Ureter (tissue), 1 donor: Measurements from ENCODE around the gene MAGI1. TPM values are rescaled to one million over a fixed set of nuclear protein-coding genes. Genes with fewer than 3 reads are reported as not detected.
A peak's percentile ranks its signal among the peaks of the same experiment; 100 is the strongest.
"Not testable (repeated sequence)": the region's sequence is repeated elsewhere in the genome, so short reads cannot be mapped to it uniquely, and the experiment has no call there.

Experiments used
- DNase-seq: peaks from one replicate; pipeline ENCODE4 v3.0.0-alpha.2; 2020; ENCODE audit warnings: low spot score
- total RNA-seq: library from RNA; stranded (reverse); gene quantifications from one replicate; pipeline ENCODE4 v1.2.4, GENCODE V29; 2023
- donor health status: DM: yes; HTN: yes; CAD: no.

The MAGI1 gene
- total RNA-seq, 1 donor from 2014 or later = 45.5 TPM

GRCh38 chr3:65877160-65877559 lies 161.6 kb downstream of the MAGI1 start:
- DNase-seq = no peak

- no peak for DNase-seq
Observed at GRCh38 chr3:65876028-65876420, 162.7 kb downstream of the MAGI1 start.

- no peak for DNase-seq
Observed at GRCh38 chr3:65875393-65876027, 163.2 kb downstream of the MAGI1 start.

- no peak for DNase-seq
Observed at GRCh38 chr3:65873869-65874268, 164.8 kb downstream of the MAGI1 start.

- DNase-seq = no peak
Observed at GRCh38 chr3:65873028-65873427, 165.7 kb downstream of the MAGI1 start.

GRCh38 chr3:65871305-65872141 lies 167.2 kb downstream of the MAGI1 start:
- no peak for DNase-seq

GRCh38 chr3:65869798-65870197 lies 168.9 kb downstream of the MAGI1 start:
- no peak for DNase-seq

- no peak for DNase-seq
Observed at GRCh38 chr3:65867463-65868210, 171.1 kb downstream of the MAGI1 start.

- no peak for DNase-seq
Observed at GRCh38 chr3:65864357-65864904, 174.3 kb downstream of the MAGI1 start.

GRCh38 chr3:65861718-65862117 lies 177.0 kb downstream of the MAGI1 start:
- peak; percentile 48 for DNase-seq

- DNase-seq = not testable (repeated sequence)
Observed at GRCh38 chr3:65859612-65860011, 179.1 kb downstream of the MAGI1 start.

- no peak for DNase-seq
Observed at GRCh38 chr3:65858749-65859148, 180.0 kb downstream of the MAGI1 start.

GRCh38 chr3:65857327-65857726 lies 181.4 kb downstream of the MAGI1 start:
- DNase-seq = no peak

GRCh38 chr3:65856907-65857306 lies 181.8 kb downstream of the MAGI1 start:
- no peak for DNase-seq

- DNase-seq = no peak
Observed at GRCh38 chr3:65855370-65856100, 183.2 kb downstream of the MAGI1 start.

GRCh38 chr3:65854606-65855304 lies 184.0 kb downstream of the MAGI1 start:
- no peak for DNase-seq

- no peak for DNase-seq
Observed at GRCh38 chr3:65851827-65852226, 186.9 kb downstream of the MAGI1 start.

- no peak for DNase-seq
Observed at GRCh38 chr3:65850261-65850660, 188.5 kb downstream of the MAGI1 start.

GRCh38 chr3:65848024-65848423 lies 190.7 kb downstream of the MAGI1 start:
- DNase-seq = no peak

GRCh38 chr3:65846936-65847335 lies 191.8 kb downstream of the MAGI1 start:
- no peak for DNase-seq

- no peak for DNase-seq
Observed at GRCh38 chr3:65844370-65844769, 194.3 kb downstream of the MAGI1 start.
